Measurements from ENCODE around the gene SRSF9.

DNA sequence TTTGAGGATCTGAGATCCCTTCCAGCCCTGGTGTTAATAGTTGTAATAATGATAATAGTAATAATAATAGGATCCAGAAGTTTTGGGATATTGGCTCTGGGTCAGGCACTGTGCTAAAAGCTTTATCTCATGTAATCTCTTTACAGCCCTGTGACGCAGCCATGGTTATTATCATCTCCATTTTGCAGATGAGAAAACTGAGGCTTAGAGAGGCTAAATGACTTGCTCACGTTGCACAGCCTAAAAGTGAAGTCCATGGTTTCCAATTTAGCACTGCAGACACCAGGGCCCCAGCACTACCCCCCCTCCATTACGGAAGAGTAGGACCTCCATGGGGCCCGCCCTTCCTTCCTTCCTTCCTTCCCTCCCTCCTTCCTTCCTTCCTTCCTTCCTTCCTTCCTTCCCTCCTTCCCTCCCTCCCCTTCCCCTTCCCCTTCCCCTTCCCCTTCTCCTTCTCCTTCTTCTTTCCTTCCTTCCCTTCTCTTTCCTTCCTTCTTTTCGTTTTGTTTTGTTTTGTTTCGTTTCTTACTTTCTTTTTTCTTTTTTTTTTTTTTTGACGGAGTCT lies 46.6 kb downstream of the SRSF9 start:
- TF ChIP-seq GATA2 (IDR thresholded peaks at IDR 0.05; ENCODE audit: low read depth, low read length), result no peak
- TF ChIP-seq GATA3 (IDR thresholded peaks at IDR 0.05; ENCODE audit: low read depth, low read length), result no peak

All from SH-SY5Y (cell line).